ENCODE measurements around the gene ADAM23.

The ADAM23 gene

DNA sequence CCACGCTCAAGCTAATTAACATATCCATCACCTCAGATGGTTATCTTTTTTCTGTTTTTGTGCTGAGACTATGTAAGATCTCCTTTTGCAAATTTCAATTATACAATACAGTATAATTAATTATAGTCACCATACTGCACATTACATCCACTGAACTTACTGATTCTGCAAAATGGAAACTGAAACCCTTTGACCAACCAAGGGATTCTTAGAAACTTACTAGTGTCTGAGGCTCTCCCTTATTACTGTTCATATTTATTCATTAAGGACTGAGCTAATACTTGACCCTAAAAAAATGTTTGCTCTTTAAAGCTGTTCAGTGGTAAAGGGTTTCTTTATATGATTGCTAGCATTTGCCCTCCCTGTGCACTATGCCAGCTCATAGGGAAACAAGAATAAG is 50.7 kb downstream of the ADAM23 start:
- no peak for DNase-seq
- H3K27ac ChIP-seq (ENCODE audit: low read length): no peak overlapping the region
- no peaks in the 10 kb centered on the region for H4K20me1 ChIP-seq (ENCODE audit: insufficient read depth, low read length)
- ATAC-seq (ENCODE audit: insufficient read depth, low read depth): no peak
- H3K4me2 ChIP-seq (ENCODE audit: insufficient read depth, low read length): no peak overlapping the region
- no peaks in the 10 kb centered on the region for H3K79me2 ChIP-seq (ENCODE audit: insufficient read depth, low read length)
- no peaks in the 10 kb centered on the region for H3K27me3 ChIP-seq (ENCODE audit: insufficient read depth, low read length, poor library complexity)
- TF ChIP-seq, protein P1, sequence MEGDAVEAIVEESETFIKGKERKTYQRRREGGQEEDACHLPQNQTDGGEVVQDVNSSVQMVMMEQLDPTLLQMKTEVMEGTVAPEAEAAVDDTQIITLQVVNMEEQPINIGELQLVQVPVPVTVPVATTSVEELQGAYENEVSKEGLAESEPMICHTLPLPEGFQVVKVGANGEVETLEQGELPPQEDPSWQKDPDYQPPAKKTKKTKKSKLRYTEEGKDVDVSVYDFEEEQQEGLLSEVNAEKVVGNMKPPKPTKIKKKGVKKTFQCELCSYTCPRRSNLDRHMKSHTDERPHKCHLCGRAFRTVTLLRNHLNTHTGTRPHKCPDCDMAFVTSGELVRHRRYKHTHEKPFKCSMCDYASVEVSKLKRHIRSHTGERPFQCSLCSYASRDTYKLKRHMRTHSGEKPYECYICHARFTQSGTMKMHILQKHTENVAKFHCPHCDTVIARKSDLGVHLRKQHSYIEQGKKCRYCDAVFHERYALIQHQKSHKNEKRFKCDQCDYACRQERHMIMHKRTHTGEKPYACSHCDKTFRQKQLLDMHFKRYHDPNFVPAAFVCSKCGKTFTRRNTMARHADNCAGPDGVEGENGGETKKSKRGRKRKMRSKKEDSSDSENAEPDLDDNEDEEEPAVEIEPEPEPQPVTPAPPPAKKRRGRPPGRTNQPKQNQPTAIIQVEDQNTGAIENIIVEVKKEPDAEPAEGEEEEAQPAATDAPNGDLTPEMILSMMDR (IDR thresholded peaks at IDR 0.05; ENCODE audit: borderline replicate concordance, extremely low read depth, low read length, poor library complexity, severe bottlenecking): no peak
- no peak for TF ChIP-seq EZH2 (IDR thresholded peaks at IDR 0.05; ENCODE audit: borderline replicate concordance, low read depth, low read length, severe bottlenecking)
- no peak overlapping the region for H2AFZ ChIP-seq (ENCODE audit: low read depth, low read length)
- no peaks in the 10 kb centered on the region for H3K9me3 ChIP-seq (ENCODE audit: insufficient read depth, low read length, severe bottlenecking)
- H3K9ac ChIP-seq (ENCODE audit: low read depth, low read length): no peak overlapping the region
- no peaks in the 10 kb centered on the region for H3K4me1 ChIP-seq (ENCODE audit: insufficient read depth, low read length)
- no peaks in the 10 kb centered on the region for H3K36me3 ChIP-seq (ENCODE audit: insufficient read depth, low read length)
- no peak overlapping the region for H3K4me3 ChIP-seq (ENCODE audit: low read depth in 1 of 2, low read length in 2 of 2)

DNA sequence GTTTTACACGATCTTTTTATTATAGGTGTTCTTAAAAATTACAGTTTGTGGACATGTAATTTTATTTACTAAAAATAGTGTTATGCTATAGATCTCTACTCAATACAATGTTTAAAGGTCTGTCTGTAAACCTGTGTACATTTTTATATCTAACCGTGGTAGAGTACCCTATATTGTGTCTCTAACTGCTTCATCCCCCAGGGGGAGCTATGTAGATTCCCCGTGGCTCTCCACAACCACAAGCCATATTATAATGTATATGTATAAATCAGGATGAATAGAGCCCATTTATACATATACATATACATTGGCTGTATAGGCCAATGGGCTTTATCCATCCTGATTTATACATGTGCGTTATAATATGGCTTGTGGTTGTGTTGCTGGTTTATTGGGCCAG is 59.4 kb downstream of the ADAM23 start:
- no peak for TF ChIP-seq EZH2 (IDR thresholded peaks at IDR 0.05; ENCODE audit: borderline replicate concordance, low read depth, low read length, severe bottlenecking)
- TF ChIP-seq, protein P1 (IDR thresholded peaks at IDR 0.05; ENCODE audit: borderline replicate concordance, extremely low read depth, low read length, poor library complexity, severe bottlenecking): no peak
- Histone ChIP-seq H4K20me1 (ENCODE audit: insufficient read depth, low read length) (no peaks in the 10 kb centered on the region), H3K9ac (ENCODE audit: low read depth, low read length) (no peak overlapping the region), H3K4me1 (ENCODE audit: insufficient read depth, low read length) (no peaks in the 10 kb centered on the region), H3K4me2 (ENCODE audit: insufficient read depth, low read length) (no peak overlapping the region), H3K4me3 (ENCODE audit: low read depth in 1 of 2, low read length in 2 of 2) (no peak overlapping the region), H3K9me3 (ENCODE audit: insufficient read depth, low read length, severe bottlenecking) (no peaks in the 10 kb centered on the region), H3K36me3 (ENCODE audit: insufficient read depth, low read length) (no peaks in the 10 kb centered on the region), H2AFZ (ENCODE audit: low read depth, low read length) (no peak overlapping the region), H3K27ac (ENCODE audit: low read length) (no peak overlapping the region), H3K79me2 (ENCODE audit: insufficient read depth, low read length) (no peaks in the 10 kb centered on the region), H3K27me3 (ENCODE audit: insufficient read depth, low read length, poor library complexity) (no peaks in the 10 kb centered on the region)
- no peak for DNase-seq
- ATAC-seq (ENCODE audit: insufficient read depth, low read depth): no peak

DNA sequence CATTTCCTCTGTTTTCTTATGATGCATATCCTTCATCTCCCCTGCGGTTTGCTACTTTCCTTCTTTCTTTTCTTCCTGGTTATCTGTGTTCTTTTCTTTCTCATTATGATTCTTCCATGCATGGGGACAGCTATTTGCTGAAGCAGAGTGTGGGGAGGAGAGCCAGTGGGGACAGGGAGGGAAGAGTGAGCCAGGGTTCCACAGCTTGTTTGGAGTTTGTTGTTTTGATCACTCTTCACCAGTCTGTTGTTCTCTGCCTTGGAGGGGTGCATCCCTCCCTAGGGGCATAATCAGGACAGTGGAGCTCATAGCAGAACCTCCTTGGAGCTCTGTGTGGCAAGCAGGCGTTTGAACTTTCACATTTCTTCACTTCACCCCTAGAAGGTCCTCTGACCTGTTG is 68.0 kb downstream of the ADAM23 start:
- no peak for DNase-seq
- peaks cover 3% of the 10 kb centered on the region for H3K27me3 ChIP-seq (ENCODE audit: insufficient read depth, low read length, poor library complexity)
- no peaks in the 10 kb centered on the region for H3K9me3 ChIP-seq (ENCODE audit: insufficient read depth, low read length, severe bottlenecking)

More for the DNA sequence above, 68.0 kb downstream of the ADAM23 start:
- Histone ChIP-seq H3K4me2 (ENCODE audit: insufficient read depth, low read length) (no peak overlapping the region), H3K4me1 (ENCODE audit: insufficient read depth, low read length) (no peaks in the 10 kb centered on the region), H3K79me2 (ENCODE audit: insufficient read depth, low read length) (no peaks in the 10 kb centered on the region), H3K9ac (ENCODE audit: low read depth, low read length) (no peak overlapping the region), H3K4me3 (ENCODE audit: low read depth in 1 of 2, low read length in 2 of 2) (no peak overlapping the region), H2AFZ (ENCODE audit: low read depth, low read length) (no peak overlapping the region), H4K20me1 (ENCODE audit: insufficient read depth, low read length) (no peaks in the 10 kb centered on the region), H3K27ac (ENCODE audit: low read length) (no peak overlapping the region), H3K36me3 (ENCODE audit: insufficient read depth, low read length) (no peaks in the 10 kb centered on the region)
- TF ChIP-seq, protein P1 (IDR thresholded peaks at IDR 0.05; ENCODE audit: borderline replicate concordance, extremely low read depth, low read length, poor library complexity, severe bottlenecking): no peak
- TF ChIP-seq EZH2 (IDR thresholded peaks at IDR 0.05; ENCODE audit: borderline replicate concordance, low read depth, low read length, severe bottlenecking): no peak
- ATAC-seq (ENCODE audit: insufficient read depth, low read depth): no peak

Measured in DND-41 (cell line).